GM12872 (cell line): ENCODE results near the gene AEBP1.

ENCODE experiments used
- CTCF ChIP-seq: IDR thresholded peaks from 3 replicates; pipeline ENCODE4 v1.5.1; 2011; ENCODE audit warnings: low read depth, mild to moderate bottlenecking, low read length, moderate library complexity; ENCODE audit not compliant: insufficient read depth

Gene AEBP1

DNA sequence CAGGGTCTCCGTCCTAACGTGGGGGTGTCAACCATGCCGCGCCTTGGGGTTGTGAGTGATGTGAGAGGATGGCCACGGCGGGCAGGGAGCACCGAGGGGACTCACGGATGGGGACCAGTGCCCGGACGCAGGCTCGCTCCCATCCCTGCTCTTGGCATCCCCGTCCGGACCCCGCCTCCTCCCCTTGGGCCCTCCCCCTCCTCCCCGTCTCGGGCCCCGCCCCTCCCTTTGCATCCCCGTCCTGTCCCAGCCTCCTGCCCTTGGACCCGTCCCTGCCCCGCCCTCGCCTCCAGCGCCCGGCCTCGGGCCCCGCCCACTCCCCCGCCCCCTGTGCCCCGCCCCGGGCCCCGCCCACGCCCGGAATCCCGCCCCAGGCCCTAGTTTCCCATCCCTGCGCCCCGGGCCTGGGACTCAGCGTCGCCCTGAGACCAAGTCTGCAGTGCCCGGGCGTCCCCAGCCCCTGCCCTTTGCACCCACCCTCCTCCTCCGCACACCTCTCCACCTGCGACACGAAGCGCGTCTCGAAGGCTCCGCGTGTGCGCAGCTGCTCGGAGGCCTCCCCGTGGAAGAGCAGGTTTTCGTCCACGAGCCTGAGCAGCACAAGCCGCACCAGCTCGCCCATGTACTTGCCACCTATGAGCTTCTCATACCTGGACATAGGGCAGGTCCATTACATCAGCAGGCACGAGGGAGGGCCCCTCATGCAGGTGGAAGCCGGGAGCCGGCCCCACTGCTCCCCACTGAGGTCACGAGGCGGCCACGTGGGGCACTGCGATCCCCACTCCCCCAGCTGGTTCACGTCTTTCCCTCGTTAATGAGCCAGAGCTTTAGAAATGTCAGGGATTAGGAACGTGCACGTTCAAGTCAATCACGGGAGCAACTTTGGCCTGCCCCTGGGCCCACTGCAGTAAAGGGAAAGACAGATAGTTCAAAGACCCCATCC lies 42.1 kb downstream of the AEBP1 start:
- TF ChIP-seq CTCF: no peak

GRCh38 chr7:44147026-44147991 lies 43.2 kb downstream of the AEBP1 start:
- TF ChIP-seq CTCF: no peak

GRCh38 chr7:44148166-44148565 lies 44.0 kb downstream of the AEBP1 start:
- TF ChIP-seq CTCF: no peak

- TF ChIP-seq CTCF: no peak
Measured at GRCh38 chr7:44148961-44149536, 44.9 kb downstream of the AEBP1 start.

GRCh38 chr7:44149571-44150465 lies 45.7 kb downstream of the AEBP1 start:
- no peak for TF ChIP-seq CTCF

DNA sequence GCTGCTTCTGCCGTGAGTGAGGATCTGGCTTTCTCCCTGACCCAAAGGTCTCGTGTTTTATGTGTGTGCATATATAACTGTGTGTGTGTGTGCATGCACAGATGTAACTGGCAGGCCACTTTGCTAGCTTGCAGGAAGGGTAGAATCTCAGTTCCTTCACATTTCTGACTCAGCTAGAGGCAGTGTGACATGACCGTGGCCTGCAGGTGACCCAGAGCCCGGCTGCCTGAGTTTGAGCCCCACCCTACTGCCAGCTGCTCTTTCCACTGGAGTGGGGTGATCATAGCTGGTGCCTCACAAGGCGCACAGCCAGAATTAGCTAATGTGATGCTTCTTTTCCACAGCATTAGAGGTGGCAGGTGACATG lies 46.3 kb downstream of the AEBP1 start:
- TF ChIP-seq CTCF: no peak
